SK-N-SH (cell line): ENCODE results near the gene UNC45A. TPM values are rescaled to one million over a fixed set of nuclear protein-coding genes. Genes with fewer than 3 reads are reported as not detected.

Experiments used
- CTCF ChIA-PET: fragments of 300-600, 350-600 bp; formaldehyde crosslinking; extraction: SDS; loops from one replicate; lab custom pipeline; 2021; lab: Yijun Ruan, JAX
- POLR2A ChIA-PET: fragments of 350-600 bp; sonication (Branson Sonifier 250); formaldehyde crosslinking; extraction: SDS; loops from one replicate; lab custom pipeline; 2020; ENCODE audit warnings: antibody characterized with exemption, inconsistent platforms; lab: Yijun Ruan, JAX
- DNase-seq: peaks from one replicate; pipeline ENCODE4 v3.0.0; 2012
- H2AFZ ChIP-seq: fragments of 200-600 bp; sonication (generic); 2 replicates; pipeline ENCODE4 v1.8.1; 2016; ENCODE audit warnings: antibody characterized with exemption, mild to moderate bottlenecking, low read depth
- H3F3A ChIP-seq: fragments of 200-600 bp; sonication (generic); replicated peaks from 2 replicates; pipeline ENCODE3; 2016; ENCODE audit warnings: antibody characterized with exemption, mild to moderate bottlenecking; ENCODE audit not compliant: insufficient read depth
- H3K27ac ChIP-seq, 2 experiments: fragments of 200-500 bp in 1 of 2; fragments of 200-600 bp in 1 of 2; sonication (Bioruptor generic) in 1 of 2; sonication (generic), shearing (Covaris generic) in 1 of 2; 2 replicates each; pipeline versions ENCODE4 v1.5.1 to v1.6.1; 2014 to 2016; ENCODE audit warnings: low read depth in 2 of 2, inconsistent platforms in 1 of 2, low read length in 1 of 2, mild to moderate bottlenecking in 1 of 2, mixed read lengths in 1 of 2
- H3K27me3 ChIP-seq: fragments of 200-600 bp; sonication (generic), shearing (Covaris generic); 2 replicates; pipeline ENCODE4 v1.6.1; 2016; ENCODE audit warnings: mixed run types; ENCODE audit not compliant: insufficient read depth
- H3K36me3 ChIP-seq, 2 experiments: fragments of 200-500 bp in 1 of 2; fragments of 200-600 bp in 1 of 2; sonication (Bioruptor generic) in 1 of 2; sonication (generic) in 1 of 2; replicated peaks in 1 of 2; 2 replicates each; pipeline versions ENCODE3 to v1.5.1; 2014 to 2016; ENCODE audit warnings: low read length in 1 of 2, mild to moderate bottlenecking in 1 of 2; ENCODE audit not compliant: insufficient read depth in 2 of 2, control insufficient read depth in 1 of 2
- H3K4me1 ChIP-seq, 2 experiments: fragments of 200-500 bp in 1 of 2; fragments of 200-600 bp in 1 of 2; sonication (Bioruptor generic) in 1 of 2; sonication (generic), shearing (Covaris generic) in 1 of 2; 2 replicates each; pipeline versions ENCODE4 v1.5.1 to v1.6.1; 2014 to 2016; ENCODE audit warnings: low read depth in 1 of 2, low read length in 1 of 2, mixed run types in 1 of 2; ENCODE audit not compliant: insufficient read depth in 2 of 2, control insufficient read depth in 1 of 2
- H3K4me2 ChIP-seq: fragments of 200-600 bp; sonication (generic), shearing (Covaris generic); 2 replicates; pipeline ENCODE4 v1.6.1; 2017; ENCODE audit warnings: mixed run types
- H3K4me3 ChIP-seq, 2 experiments: fragments of 200-500 bp in 1 of 2; fragments of 200-600 bp in 1 of 2; sonication (Bioruptor generic) in 1 of 2; sonication (generic), shearing (Covaris generic) in 1 of 2; 2 replicates each; pipeline versions ENCODE4 v1.5.1 to v1.8.1; 2014 to 2016; ENCODE audit warnings: low read depth in 2 of 2, inconsistent platforms in 1 of 2, low read length in 1 of 2, mild to moderate bottlenecking in 1 of 2, mixed read lengths in 1 of 2, moderate library complexity in 1 of 2
- H3K79me2 ChIP-seq: fragments of 200-600 bp; sonication (generic); 2 replicates; pipeline ENCODE4 v1.8.1; 2017; ENCODE audit warnings: mild to moderate bottlenecking; ENCODE audit not compliant: insufficient read depth
- H3K9ac ChIP-seq: fragments of 200-600 bp; sonication (generic); 2 replicates; pipeline ENCODE4 v1.6.1; 2017; ENCODE audit warnings: mixed run types
- H3K9me2 ChIP-seq: fragments of 200-600 bp; sonication (generic); 2 replicates; pipeline ENCODE4 v1.6.1; 2017; ENCODE audit warnings: mixed run types
- H3K9me3 ChIP-seq: fragments of 200-600 bp; sonication (generic); 2 replicates; pipeline ENCODE4 v1.6.1; 2017; ENCODE audit warnings: mixed run types, mild to moderate bottlenecking, moderate library complexity
- H4K20me1 ChIP-seq: fragments of 200-600 bp; sonication (generic); 2 replicates; pipeline ENCODE4 v1.6.1; 2017; ENCODE audit warnings: mild to moderate bottlenecking, mixed run types; ENCODE audit not compliant: insufficient read depth
- CHD2 ChIP-seq: fragments of 150-350 bp; IDR thresholded peaks from 2 replicates; pipeline ENCODE4 v1.6.1; 2018; ENCODE audit warnings: low read length; ENCODE audit not compliant: partially characterized antibody
- ELF1 ChIP-seq: IDR thresholded peaks from 2 replicates; pipeline ENCODE4 v1.4.0; 2012
- EP300 ChIP-seq, 2 experiments: IDR thresholded peaks; 2 replicates each; pipeline versions ENCODE4 v1.4.0 to v1.6.1; 2012; ENCODE audit warnings: borderline replicate concordance in 1 of 2, low read depth in 1 of 2, low read length in 1 of 2
- FOXJ3 ChIP-seq: sonication (generic); formaldehyde crosslinking; IDR thresholded peaks from 2 replicates; pipeline ENCODE4 v1.5.1; 2020; ENCODE audit warnings: mild to moderate bottlenecking, missing genetic modification reagents
- GABPA ChIP-seq: IDR thresholded peaks from 2 replicates; pipeline ENCODE4 v1.4.0; 2012; ENCODE audit warnings: low read depth, mild to moderate bottlenecking
- GATA2 ChIP-seq: sonication (generic); formaldehyde crosslinking; IDR thresholded peaks from 2 replicates; pipeline ENCODE4 v1.5.0; 2020; ENCODE audit warnings: mild to moderate bottlenecking, missing genetic modification reagents
- JUND ChIP-seq: IDR thresholded peaks from 2 replicates; pipeline ENCODE4 v1.4.0; 2012
- MXI1 ChIP-seq: IDR thresholded peaks from 2 replicates; pipeline ENCODE4 v1.6.1; 2012; ENCODE audit warnings: mild to moderate bottlenecking, low read depth, low read length, improper control_type of control experiment
- NFIC ChIP-seq: IDR thresholded peaks from 2 replicates; pipeline ENCODE4 v1.4.0; 2012; ENCODE audit warnings: borderline replicate concordance
- RCOR1 ChIP-seq: fragments of 150-350 bp; IDR thresholded peaks from 2 replicates; pipeline ENCODE4 v1.6.1; 2017; ENCODE audit warnings: antibody characterized with exemption, low read length
- RFX5 ChIP-seq: IDR thresholded peaks from 2 replicates; pipeline ENCODE4 v1.6.1; 2012; ENCODE audit warnings: mild to moderate bottlenecking, improper control_type of control experiment, low read length
- RXRA ChIP-seq: IDR thresholded peaks from 2 replicates; pipeline ENCODE4 v1.4.0; 2012; ENCODE audit warnings: low read depth, mild to moderate bottlenecking, borderline replicate concordance
- SIN3A ChIP-seq: IDR thresholded peaks from 2 replicates; pipeline ENCODE4 v1.6.1; 2012; ENCODE audit warnings: low read depth, mild to moderate bottlenecking, low read length, moderate library complexity, borderline replicate concordance
- TAF1 ChIP-seq: IDR thresholded peaks from 2 replicates; pipeline ENCODE4 v1.6.1; 2012; ENCODE audit warnings: low read depth, mild to moderate bottlenecking, low read length, moderate library complexity, borderline replicate concordance
- TCF12 ChIP-seq: IDR thresholded peaks from 2 replicates; pipeline ENCODE4 v1.4.0; 2012
- TEAD4 ChIP-seq: IDR thresholded peaks from 2 replicates; pipeline ENCODE4 v1.4.0; 2012; ENCODE audit warnings: mild to moderate bottlenecking, borderline replicate concordance; ENCODE audit not compliant: insufficient read depth
- YY1 ChIP-seq: IDR thresholded peaks from 2 replicates; pipeline ENCODE4 v1.4.0; 2012; ENCODE audit warnings: low read depth, mild to moderate bottlenecking
- WGBS: methylation state at CpG from one replicate; pipeline ENCODE4 v1.1.6; 2017; ENCODE audit warnings: low lambda C conversion rate; 5-methylcytosine and 5-hydroxymethylcytosine counted together
- polyA plus RNA-seq, 3 experiments: library from polyadenylated mRNA; depleted of rRNA; stranded (reverse); fragments of >200 nt; gene quantifications; 2 replicates each; pipeline ENCODE4 v1.2.3, GENCODE V29; 2012
- TF ChIP-seq, protein P1 (sequence below): IDR thresholded peaks from 2 replicates; pipeline ENCODE4 v1.6.1; 2012; ENCODE audit warnings: mild to moderate bottlenecking, low read depth, low read length, moderate library complexity
- TF ChIP-seq, protein P2 (sequence below): fragments of 150-350 bp; IDR thresholded peaks from 2 replicates; pipeline ENCODE4 v1.6.1; 2016; ENCODE audit warnings: mild to moderate bottlenecking, low read depth, low read length
- TF ChIP-seq, protein P3 (sequence below): IDR thresholded peaks from 2 replicates; pipeline ENCODE4 v1.4.0; 2012; ENCODE audit warnings: low read depth, borderline replicate concordance

UNC45A gene
- polyA plus RNA-seq, 1 of the 3 experiments (the other 2 are of a cell fraction), result 85.1 TPM

- peak overlapping the region in 1 of 2 experiments; percentile 96; a peak in 2 of 4 replicates for H3K4me3 ChIP-seq
- H3K79me2 ChIP-seq, result peaks cover 23% of the 10 kb centered on the region
- no peak overlapping the region for H3K27ac ChIP-seq
- 68% methylated on average over 1 of the region's 1 CpG for WGBS
- ChIA-PET POLR2A (no interaction called here), CTCF (interaction anchor here (0.9 to 11.5 kb wide), 4 partner anchors 19 to 113 kb away, joined by 3 to 142 read pairs (median 8); partner anchors contain the start of gene RCCD1)
- H3K36me3 ChIP-seq, result peaks cover 28 to 43% of the 10 kb centered on the region in 2 experiments
- peaks cover 7% of the 10 kb centered on the region for H3F3A ChIP-seq
- no peak overlapping the region for H2AFZ ChIP-seq
- H3K4me1 ChIP-seq, result peaks cover 7 to 24% of the 10 kb centered on the region in 2 experiments; a peak in 2 of 4 replicates
- H3K27me3 ChIP-seq, result no peaks in the 10 kb centered on the region
- no peak for TF ChIP-seq GABPA
- no peak for TF ChIP-seq YY1
- TF ChIP-seq JUND, result no peak
- TF ChIP-seq, protein P1, sequence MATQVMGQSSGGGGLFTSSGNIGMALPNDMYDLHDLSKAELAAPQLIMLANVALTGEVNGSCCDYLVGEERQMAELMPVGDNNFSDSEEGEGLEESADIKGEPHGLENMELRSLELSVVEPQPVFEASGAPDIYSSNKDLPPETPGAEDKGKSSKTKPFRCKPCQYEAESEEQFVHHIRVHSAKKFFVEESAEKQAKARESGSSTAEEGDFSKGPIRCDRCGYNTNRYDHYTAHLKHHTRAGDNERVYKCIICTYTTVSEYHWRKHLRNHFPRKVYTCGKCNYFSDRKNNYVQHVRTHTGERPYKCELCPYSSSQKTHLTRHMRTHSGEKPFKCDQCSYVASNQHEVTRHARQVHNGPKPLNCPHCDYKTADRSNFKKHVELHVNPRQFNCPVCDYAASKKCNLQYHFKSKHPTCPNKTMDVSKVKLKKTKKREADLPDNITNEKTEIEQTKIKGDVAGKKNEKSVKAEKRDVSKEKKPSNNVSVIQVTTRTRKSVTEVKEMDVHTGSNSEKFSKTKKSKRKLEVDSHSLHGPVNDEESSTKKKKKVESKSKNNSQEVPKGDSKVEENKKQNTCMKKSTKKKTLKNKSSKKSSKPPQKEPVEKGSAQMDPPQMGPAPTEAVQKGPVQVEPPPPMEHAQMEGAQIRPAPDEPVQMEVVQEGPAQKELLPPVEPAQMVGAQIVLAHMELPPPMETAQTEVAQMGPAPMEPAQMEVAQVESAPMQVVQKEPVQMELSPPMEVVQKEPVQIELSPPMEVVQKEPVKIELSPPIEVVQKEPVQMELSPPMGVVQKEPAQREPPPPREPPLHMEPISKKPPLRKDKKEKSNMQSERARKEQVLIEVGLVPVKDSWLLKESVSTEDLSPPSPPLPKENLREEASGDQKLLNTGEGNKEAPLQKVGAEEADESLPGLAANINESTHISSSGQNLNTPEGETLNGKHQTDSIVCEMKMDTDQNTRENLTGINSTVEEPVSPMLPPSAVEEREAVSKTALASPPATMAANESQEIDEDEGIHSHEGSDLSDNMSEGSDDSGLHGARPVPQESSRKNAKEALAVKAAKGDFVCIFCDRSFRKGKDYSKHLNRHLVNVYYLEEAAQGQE, result no peak
- no peak for TF ChIP-seq RCOR1
- TF ChIP-seq TAF1, result no peak
- no peak for TF ChIP-seq MXI1
- no peak for TF ChIP-seq ELF1
- TF ChIP-seq CHD2, result no peak
- TF ChIP-seq RFX5, result no peak
- no peak for TF ChIP-seq NFIC
- TF ChIP-seq, protein P2, sequence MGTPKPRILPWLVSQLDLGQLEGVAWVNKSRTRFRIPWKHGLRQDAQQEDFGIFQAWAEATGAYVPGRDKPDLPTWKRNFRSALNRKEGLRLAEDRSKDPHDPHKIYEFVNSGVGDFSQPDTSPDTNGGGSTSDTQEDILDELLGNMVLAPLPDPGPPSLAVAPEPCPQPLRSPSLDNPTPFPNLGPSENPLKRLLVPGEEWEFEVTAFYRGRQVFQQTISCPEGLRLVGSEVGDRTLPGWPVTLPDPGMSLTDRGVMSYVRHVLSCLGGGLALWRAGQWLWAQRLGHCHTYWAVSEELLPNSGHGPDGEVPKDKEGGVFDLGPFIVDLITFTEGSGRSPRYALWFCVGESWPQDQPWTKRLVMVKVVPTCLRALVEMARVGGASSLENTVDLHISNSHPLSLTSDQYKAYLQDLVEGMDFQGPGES, result no peak
- no peak for TF ChIP-seq EP300 (IDR thresholded peaks at IDR 0.05; ENCODE audit: borderline replicate concordance in 1 of 2, low read depth in 1 of 2, low read length in 1 of 2)
- TF ChIP-seq, protein P3, sequence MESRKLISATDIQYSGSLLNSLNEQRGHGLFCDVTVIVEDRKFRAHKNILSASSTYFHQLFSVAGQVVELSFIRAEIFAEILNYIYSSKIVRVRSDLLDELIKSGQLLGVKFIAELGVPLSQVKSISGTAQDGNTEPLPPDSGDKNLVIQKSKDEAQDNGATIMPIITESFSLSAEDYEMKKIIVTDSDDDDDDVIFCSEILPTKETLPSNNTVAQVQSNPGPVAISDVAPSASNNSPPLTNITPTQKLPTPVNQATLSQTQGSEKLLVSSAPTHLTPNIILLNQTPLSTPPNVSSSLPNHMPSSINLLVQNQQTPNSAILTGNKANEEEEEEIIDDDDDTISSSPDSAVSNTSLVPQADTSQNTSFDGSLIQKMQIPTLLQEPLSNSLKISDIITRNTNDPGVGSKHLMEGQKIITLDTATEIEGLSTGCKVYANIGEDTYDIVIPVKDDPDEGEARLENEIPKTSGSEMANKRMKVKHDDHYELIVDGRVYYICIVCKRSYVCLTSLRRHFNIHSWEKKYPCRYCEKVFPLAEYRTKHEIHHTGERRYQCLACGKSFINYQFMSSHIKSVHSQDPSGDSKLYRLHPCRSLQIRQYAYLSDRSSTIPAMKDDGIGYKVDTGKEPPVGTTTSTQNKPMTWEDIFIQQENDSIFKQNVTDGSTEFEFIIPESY, result no peak
- TF ChIP-seq FOXJ3 (CRISPR knock-in tag), result no peak
- TF ChIP-seq RXRA, result no peak
- no peak for TF ChIP-seq GATA2 (CRISPR knock-in tag)
- TF ChIP-seq TCF12, result no peak
- TF ChIP-seq SIN3A, result no peak
- TF ChIP-seq TEAD4, result no peak
- H3K9me3 ChIP-seq, result no peaks in the 10 kb centered on the region
- no peak overlapping the region for H3K9ac ChIP-seq
- no peak for DNase-seq
- no peaks in the 10 kb centered on the region for H4K20me1 ChIP-seq
- no peaks in the 10 kb centered on the region for H3K9me2 ChIP-seq
- peak overlapping the region; percentile 92 for H3K4me2 ChIP-seq
Measured at GRCh38 chr15:90936823-90937222, 1.7 kb downstream of the UNC45A start.
